Astrocyte of the spinal cord (primary cell): Measurements from ENCODE around the gene RANBP1.

Experiments used
- DNase-seq: peaks from one replicate; pipeline ENCODE4 v3.0.0; 2011; ENCODE audit warnings: low read depth, low spot score
- H3K4me3 ChIP-seq: 2 replicates; pipeline ENCODE4 v1.5.1; 2011; ENCODE audit warnings: low read depth, mild to moderate bottlenecking, low read length, moderate library complexity
- CTCF ChIP-seq: IDR thresholded peaks from 2 replicates; pipeline ENCODE4 v1.5.1; 2012; ENCODE audit warnings: low read depth, mild to moderate bottlenecking, low read length, inconsistent platforms
- in situ Hi-C: cut with HindIII; loops from 2 replicates; pipeline ENCODE4 v1.10.0; 2017; ENCODE audit warnings: low sequenced_read_pairs

The RANBP1 gene

GRCh38 chr22:20146777-20147176, 30.9 kb downstream of the RANBP1 start:
- H3K4me3 ChIP-seq: no peak overlapping the region
- no peak for DNase-seq
- TF ChIP-seq CTCF: no peak
- in situ Hi-C loops: no loop called here

GRCh38 chr22:20147237-20147988, 31.5 kb downstream of the RANBP1 start:
- no peak for TF ChIP-seq CTCF
- no peak overlapping the region for H3K4me3 ChIP-seq
- in situ Hi-C loops: no loop called here
- no peak for DNase-seq

- in situ Hi-C loops: no loop called here
- no peak for DNase-seq
- no peak for TF ChIP-seq CTCF
- no peak overlapping the region for H3K4me3 ChIP-seq
Measured at GRCh38 chr22:20148414-20148813, 32.5 kb downstream of the RANBP1 start.

GRCh38 chr22:20149257-20150250, 33.6 kb downstream of the RANBP1 start:
- no peak for DNase-seq
- no peak for TF ChIP-seq CTCF
- in situ Hi-C loops: no loop called here
- H3K4me3 ChIP-seq: no peak overlapping the region

GRCh38 chr22:20150381-20151275, 34.7 kb downstream of the RANBP1 start, which contains the start of gene CCDC188:
Gene CCDC188 (minus strand): TSS chr22:20151055. CDS start chr22:20150986, 69 bp downstream.
- no peak for TF ChIP-seq CTCF
- DNase-seq: no peak
- in situ Hi-C loops: no loop called here
- H3K4me3 ChIP-seq: no peak within 1 kb of the TSS

- DNase-seq: no peak
- in situ Hi-C loops: no loop called here
Measured at GRCh38 chr22:20151276-20151588, 35.3 kb downstream of the RANBP1 start.

More at GRCh38 chr22:20151276-20151588, 35.3 kb downstream of the RANBP1 start:
- no peak for TF ChIP-seq CTCF
- H3K4me3 ChIP-seq: no peak overlapping the region
